ENCODE measurements around the gene SH2D5.

GRCh38 chr1:20704390-20705202, 27.9 kb downstream of the SH2D5 start:
- no peak for TF ChIP-seq CTCF (IDR thresholded peaks at IDR 0.05)
- TF ChIP-seq EZH2phosphoT487 (IDR thresholded peaks at IDR 0.05): no peak
